Hepatocyte (in vitro differentiated cells): ENCODE data around the gene MICOS13. TPM values are rescaled to one million over a fixed set of nuclear protein-coding genes. Genes with fewer than 3 reads are reported as not detected.

ENCODE experiments used
- DNase-seq: peaks from one replicate; pipeline ENCODE4 v3.0.0-alpha.2; 2016; ENCODE audit warnings: low spot score
- H2AFZ ChIP-seq: fragments of 200-600 bp; sonication (generic); 2 replicates; pipeline ENCODE4 v1.6.0; 2016; ENCODE audit warnings: antibody characterized with exemption, mild to moderate bottlenecking
- H3K27ac ChIP-seq: fragments of 200-600 bp; sonication (generic); 2 replicates; pipeline ENCODE4 v1.5.1; 2016; ENCODE audit warnings: mild to moderate bottlenecking
- H3K27me3 ChIP-seq: fragments of 200-600 bp; sonication (generic); 2 replicates; pipeline ENCODE4 v1.6.1; 2016
- H3K36me3 ChIP-seq: fragments of 200-600 bp; sonication (generic); replicated peaks from 2 replicates; pipeline ENCODE4 v1.5.1; 2016; ENCODE audit warnings: low read depth; ENCODE audit not compliant: insufficient read depth
- H3K4me1 ChIP-seq: fragments of 200-600 bp; sonication (generic); 2 replicates; pipeline ENCODE4 v1.5.1; 2016; ENCODE audit warnings: mild to moderate bottlenecking, moderate library complexity; ENCODE audit not compliant: insufficient read depth
- H3K4me2 ChIP-seq: fragments of 200-600 bp; sonication (generic); 2 replicates; pipeline ENCODE4 v1.6.0; 2016
- H3K4me3 ChIP-seq: fragments of 200-600 bp; sonication (generic); 2 replicates; pipeline ENCODE4 v1.5.1; 2016; ENCODE audit warnings: mild to moderate bottlenecking
- H3K79me2 ChIP-seq: fragments of 200-600 bp; sonication (generic); 2 replicates; pipeline ENCODE4 v1.6.0; 2017; ENCODE audit warnings: mild to moderate bottlenecking
- H3K9me2 ChIP-seq: fragments of 200-600 bp; sonication (generic); replicated peaks from 2 replicates; pipeline ENCODE4 v1.6.0; 2017; ENCODE audit warnings: mild to moderate bottlenecking; ENCODE audit not compliant: insufficient read depth
- H3K9me3 ChIP-seq: fragments of 200-600 bp; sonication (generic); 2 replicates; pipeline ENCODE4 v1.5.1; 2016; ENCODE audit warnings: low read depth, mild to moderate bottlenecking
- H4K20me1 ChIP-seq: fragments of 200-600 bp; sonication (generic); 2 replicates; pipeline ENCODE4 v1.6.0; 2016; ENCODE audit warnings: mild to moderate bottlenecking; ENCODE audit not compliant: insufficient read depth, poor library complexity, severe bottlenecking
- CTCF ChIP-seq: fragments of 200-600 bp; sonication (generic); IDR thresholded peaks from 2 replicates; pipeline ENCODE4 v1.5.1; 2016; ENCODE audit warnings: antibody characterized with exemption, mild to moderate bottlenecking; ENCODE audit not compliant: poor library complexity
- EZH2 ChIP-seq: fragments of 200-600 bp; sonication (generic); IDR thresholded peaks from 2 replicates; pipeline ENCODE4 v1.6.1; 2016; ENCODE audit warnings: antibody characterized with exemption, mild to moderate bottlenecking, borderline replicate concordance
- EZH2phosphoT487 ChIP-seq: fragments of 200-600 bp; sonication (generic); IDR thresholded peaks from one replicate; pipeline ENCODE4 v1.6.1; 2018; ENCODE audit warnings: antibody characterized with exemption, mild to moderate bottlenecking, low read depth, moderate library complexity; ENCODE audit not compliant: unreplicated experiment, severe bottlenecking
- WGBS: methylation state at CpG from one replicate; pipeline ENCODE4 v1.1.6; 2016; ENCODE audit warnings: low lambda C conversion rate; ENCODE audit errors: missing lambda C conversion rate; 5-methylcytosine and 5-hydroxymethylcytosine counted together
- polyA plus RNA-seq: library from polyadenylated mRNA; unstranded; fragments of >200 nt; fragmentation: Nextera tagmentation; extraction: Ambion mirVana; gene quantifications from 2 replicates; pipeline ENCODE4 v1.2.1, GENCODE V29; 2016
- total RNA-seq: library from RNA; depleted of rRNA; stranded (reverse); fragments of >200 nt; gene quantifications from 2 replicates; pipeline ENCODE4 v1.2.3, GENCODE V29; 2014

MICOS13 gene
- total and polyA plus RNA-seq, 2 experiments from 2014 or later: 32.3 to 120 TPM

- H3K9me2 ChIP-seq: no peaks in the 10 kb centered on the region
- H3K36me3 ChIP-seq: no peaks in the 10 kb centered on the region
- H3K79me2 ChIP-seq: peaks cover 21% of the 10 kb centered on the region
These were observed 18.5 kb upstream of the MICOS13 start for GRCh38 chr19:5698635-5699422.

GRCh38 chr19:5697890-5698634 lies 17.7 kb upstream of the MICOS13 start:
- H3K27ac ChIP-seq: no peak overlapping the region
- peaks cover 28% of the 10 kb centered on the region for H3K79me2 ChIP-seq
- 92% methylated on average over 29 of the region's 30 CpGs for WGBS
- H3K9me3 ChIP-seq: no peaks in the 10 kb centered on the region
- no peaks in the 10 kb centered on the region for H3K4me1 ChIP-seq
- H3K4me2 ChIP-seq: no peak overlapping the region
- H3K27me3 ChIP-seq: no peaks in the 10 kb centered on the region
- peak; percentile 3 for DNase-seq
- peaks cover 35% of the 10 kb centered on the region for H4K20me1 ChIP-seq
- H3K4me3 ChIP-seq: no peak overlapping the region
- no peak for TF ChIP-seq CTCF
- TF ChIP-seq EZH2phosphoT487: no peak
- TF ChIP-seq EZH2: no peak
- H2AFZ ChIP-seq: no peak overlapping the region
- no peaks in the 10 kb centered on the region for H3K9me2 ChIP-seq
- no peaks in the 10 kb centered on the region for H3K36me3 ChIP-seq

More at GRCh38 chr19:5698635-5699422, 18.5 kb upstream of the MICOS13 start:
- Histone ChIP-seq H3K27ac (no peak overlapping the region), H3K9me3 (no peaks in the 10 kb centered on the region), H3K4me3 (no peak overlapping the region), H2AFZ (no peak overlapping the region), H3K4me1 (no peaks in the 10 kb centered on the region), H4K20me1 (peaks cover 28% of the 10 kb centered on the region), H3K27me3 (no peaks in the 10 kb centered on the region), H3K4me2 (no peak overlapping the region)
- peak; percentile 3 for DNase-seq
- TF ChIP-seq EZH2 (no peak), CTCF (no peak), EZH2phosphoT487 (no peak)
- WGBS: 97% methylated on average over 38 of the region's 38 CpGs

GRCh38 chr19:5697022-5697889 lies 16.9 kb upstream of the MICOS13 start:
- no peaks in the 10 kb centered on the region for H3K36me3 ChIP-seq
- no peak overlapping the region for H3K27ac ChIP-seq
- no peak for TF ChIP-seq EZH2
- TF ChIP-seq EZH2phosphoT487: no peak
- TF ChIP-seq CTCF: no peak
- H3K79me2 ChIP-seq: peaks cover 36% of the 10 kb centered on the region
- no peak overlapping the region for H3K4me3 ChIP-seq
- peak; percentile 7 for DNase-seq
- H3K9me3 ChIP-seq: no peaks in the 10 kb centered on the region
- no peaks in the 10 kb centered on the region for H3K9me2 ChIP-seq
- no peak overlapping the region for H2AFZ ChIP-seq
- WGBS: 85% methylated on average over 18 of the region's 25 CpGs
- H3K4me2 ChIP-seq: no peak overlapping the region
- H3K4me1 ChIP-seq: no peaks in the 10 kb centered on the region
- no peaks in the 10 kb centered on the region for H3K27me3 ChIP-seq
- peaks cover 43% of the 10 kb centered on the region for H4K20me1 ChIP-seq
